GM23338 (cell line): ENCODE measurements around the gene KRT6A. TPM values are rescaled to one million over a fixed set of nuclear protein-coding genes. Genes with fewer than 3 reads are reported as not detected.

ENCODE experiments used
- ATAC-seq: fragments of 200-7000 bp; cut with Tn5 transposase; 3 replicates; pipeline ENCODE4 v1.9.1; 2020
- DNase-seq: peaks from one replicate; pipeline ENCODE4 v3.0.0-alpha.2; 2015; ENCODE audit warnings: low spot score
- H2AFZ ChIP-seq: fragments of 200-600 bp; sonication (generic); 2 replicates; pipeline ENCODE4 v1.8.0; 2016; ENCODE audit warnings: antibody characterized with exemption, mild to moderate bottlenecking, moderate library complexity
- H3F3A ChIP-seq: fragments of 200-600 bp; sonication (generic); replicated peaks from 2 replicates; pipeline ENCODE4 v1.8.0; 2017; ENCODE audit warnings: antibody characterized with exemption, mixed run types, low read depth
- H3K27ac ChIP-seq: fragments of 200-600 bp; sonication (generic); 2 replicates; pipeline ENCODE4 v1.6.1; 2016; ENCODE audit warnings: low read depth
- H3K27me3 ChIP-seq: fragments of 200-600 bp; sonication (generic); 2 replicates; pipeline ENCODE4 v1.8.0; 2016; ENCODE audit warnings: mild to moderate bottlenecking, mixed run types, moderate library complexity; ENCODE audit not compliant: insufficient read depth
- H3K36me3 ChIP-seq: fragments of 200-600 bp; sonication (generic); 2 replicates; pipeline ENCODE4 v1.8.0; 2016; ENCODE audit warnings: mild to moderate bottlenecking; ENCODE audit not compliant: insufficient read depth
- H3K4me1 ChIP-seq: fragments of 200-600 bp; sonication (generic); 2 replicates; pipeline ENCODE4 v1.8.0; 2016; ENCODE audit warnings: mild to moderate bottlenecking, moderate library complexity; ENCODE audit not compliant: insufficient read depth
- H3K4me2 ChIP-seq: fragments of 200-600 bp; sonication (generic); 2 replicates; pipeline ENCODE4 v1.7.1; 2017; ENCODE audit warnings: mixed run types
- H3K4me3 ChIP-seq: fragments of 200-600 bp; sonication (generic); 2 replicates; pipeline ENCODE4 v1.6.1; 2016; ENCODE audit warnings: mixed run types
- H3K79me2 ChIP-seq: fragments of 200-600 bp; sonication (generic); replicated peaks from 2 replicates; pipeline ENCODE4 v1.8.0; 2017; ENCODE audit warnings: mild to moderate bottlenecking; ENCODE audit not compliant: insufficient read depth
- H3K9me2 ChIP-seq: fragments of 200-600 bp; sonication (generic); 2 replicates; pipeline ENCODE4 v1.8.0; 2017; ENCODE audit not compliant: insufficient read depth
- H4K20me1 ChIP-seq: fragments of 200-600 bp; sonication (generic); replicated peaks from 2 replicates; pipeline ENCODE4 v1.8.0; 2017; ENCODE audit warnings: mild to moderate bottlenecking; ENCODE audit not compliant: insufficient read depth
- H3K27ac Mint-ChIP-seq: 2 replicates; pipeline ENCODE4 v1.8.0; 2020; ENCODE audit warnings: inconsistent platforms, mild to moderate bottlenecking, moderate library complexity, mixed read lengths
- H3K27me3 Mint-ChIP-seq: 3 replicates; pipeline ENCODE4 v1.8.0; 2022; ENCODE audit warnings: low read depth, mild to moderate bottlenecking, moderate library complexity, mixed read lengths, inconsistent platforms; ENCODE audit not compliant: insufficient read depth, poor library complexity
- H3K36me3 Mint-ChIP-seq: 3 replicates; pipeline ENCODE4 v1.8.0; 2021; ENCODE audit warnings: low read depth, mild to moderate bottlenecking, inconsistent platforms, moderate library complexity, mixed read lengths
- H3K4me1 Mint-ChIP-seq: 3 replicates; pipeline ENCODE4 v1.8.0; 2020; ENCODE audit warnings: mild to moderate bottlenecking, inconsistent platforms, mixed read lengths
- H3K4me3 Mint-ChIP-seq: 3 replicates; pipeline ENCODE4 v1.8.0; 2021; ENCODE audit warnings: moderate library complexity, mild to moderate bottlenecking, inconsistent platforms, mixed read lengths
- H3K9me3 Mint-ChIP-seq: 3 replicates; pipeline ENCODE4 v1.8.0; 2020; ENCODE audit warnings: moderate library complexity, mild to moderate bottlenecking, inconsistent platforms, mixed read lengths
- CREB1 ChIP-seq: fragments of 250-450 bp; sonication (Bioruptor Pico); IDR thresholded peaks from 2 replicates; pipeline ENCODE4 v1.5.0; 2020; ENCODE audit warnings: low read depth, mild to moderate bottlenecking, moderate library complexity
- ETS1 ChIP-seq: IDR thresholded peaks from 2 replicates; pipeline ENCODE4 v1.6.1; 2016; ENCODE audit warnings: antibody characterized with exemption
- EZH2 ChIP-seq: fragments of 200-600 bp; sonication (generic); IDR thresholded peaks from one replicate; pipeline ENCODE4 v1.8.0; 2017; ENCODE audit warnings: antibody characterized with exemption, mild to moderate bottlenecking, low read depth; ENCODE audit not compliant: unreplicated experiment
- EZH2phosphoT487 ChIP-seq: fragments of 200-600 bp; sonication (generic); IDR thresholded peaks from one replicate; pipeline ENCODE4 v1.8.1; 2018; ENCODE audit warnings: antibody characterized with exemption; ENCODE audit not compliant: unreplicated experiment
- JUNB ChIP-seq: IDR thresholded peaks from one replicate; pipeline ENCODE4 v1.6.1; 2016; ENCODE audit warnings: antibody characterized with exemption; ENCODE audit not compliant: unreplicated experiment
- NANOG ChIP-seq: IDR thresholded peaks from 2 replicates; pipeline ENCODE4 v1.6.1; 2016; ENCODE audit warnings: antibody characterized with exemption, borderline replicate concordance
- POLR2AphosphoS5 ChIP-seq: IDR thresholded peaks from 2 replicates; pipeline ENCODE4 v1.6.1; 2016; ENCODE audit warnings: antibody characterized with exemption, low read depth
- REST ChIP-seq: IDR thresholded peaks from one replicate; pipeline ENCODE4 v1.6.1; 2018; ENCODE audit warnings: antibody characterized with exemption; ENCODE audit not compliant: unreplicated experiment
- STAT1 ChIP-seq: IDR thresholded peaks from one replicate; pipeline ENCODE4 v1.6.1; 2016; ENCODE audit warnings: antibody characterized with exemption; ENCODE audit not compliant: unreplicated experiment
- ZNF114 ChIP-seq: fragments of 250-450 bp; sonication (Bioruptor Pico); IDR thresholded peaks from 2 replicates; pipeline ENCODE4 v1.5.0; 2020; ENCODE audit warnings: mild to moderate bottlenecking, moderate library complexity
- ZNF331 ChIP-seq: fragments of 250-450 bp; sonication (Bioruptor Pico); IDR thresholded peaks from 2 replicates; pipeline ENCODE4 v1.5.0; 2020; ENCODE audit warnings: low read depth, mild to moderate bottlenecking, moderate library complexity
- ZNF462 ChIP-seq: fragments of 250-450 bp; sonication (Bioruptor Pico); IDR thresholded peaks from 2 replicates; pipeline ENCODE4 v1.5.0; 2020; ENCODE audit warnings: mild to moderate bottlenecking, moderate library complexity
- polyA plus RNA-seq: library from polyadenylated mRNA; unstranded; fragments of >200 nt; fragmentation: Nextera tagmentation; extraction: Ambion mirVana; gene quantifications from 2 replicates; pipeline ENCODE4 v1.2.1, GENCODE V29; 2016
- total RNA-seq: library from RNA; depleted of rRNA; stranded (reverse); fragments of >200 nt; shearing (Covaris generic); gene quantifications from 2 replicates; pipeline ENCODE4 v1.2.3, GENCODE V29; 2014
- TF ChIP-seq, protein P1 (sequence below), 2 experiments: fragments of 200-600 bp in 1 of 2; sonication (generic) in 1 of 2; conservative IDR thresholded peaks; 2 replicates each; pipeline versions ENCODE4 v1.5.1 to v1.6.1; 2016 to 2017; ENCODE audit warnings: antibody characterized with exemption in 2 of 2, low read depth in 2 of 2, mild to moderate bottlenecking in 2 of 2, moderate library complexity in 1 of 2

The KRT6A gene
- total and polyA plus RNA-seq, 2 experiments from 2014 or later, result not detected

GRCh38 chr12:52499806-52500560, 6.9 kb upstream of the KRT6A start:
- no peak overlapping the region for H3K4me2 ChIP-seq

More at GRCh38 chr12:52499806-52500560, 6.9 kb upstream of the KRT6A start:
- ATAC-seq (no peak), DNase-seq (no peak)
- H3K9me3 Mint-ChIP-seq, result no peaks in the 10 kb centered on the region
- Histone ChIP-seq H3K9me2 (peaks cover 4% of the 10 kb centered on the region; the same call in 1 of the 2 replicates), H4K20me1 (no peaks in the 10 kb centered on the region), H3K4me1 (peaks cover 19% of the 10 kb centered on the region), H3K36me3 (no peaks in the 10 kb centered on the region), H3K27me3 (no peaks in the 10 kb centered on the region), H2AFZ (no peak overlapping the region), H3K4me3 (no peak overlapping the region), H3F3A (no peaks in the 10 kb centered on the region), H3K79me2 (no peaks in the 10 kb centered on the region), H3K27ac (no peak overlapping the region)
- TF ChIP-seq REST, result no peak
- TF ChIP-seq EZH2, result no peak
- TF ChIP-seq NANOG, result no peak
- TF ChIP-seq ZNF331 (CRISPR knock-in tag), result no peak
- no peak for TF ChIP-seq ZNF462 (CRISPR knock-in tag)
- TF ChIP-seq ETS1, result no peak
- no peak for TF ChIP-seq JUNB
- TF ChIP-seq POLR2AphosphoS5, result no peak
- TF ChIP-seq STAT1, result no peak
- no peak for TF ChIP-seq CREB1 (CRISPR knock-in tag)
- TF ChIP-seq EZH2phosphoT487, result no peak
- TF ChIP-seq, protein P1, sequence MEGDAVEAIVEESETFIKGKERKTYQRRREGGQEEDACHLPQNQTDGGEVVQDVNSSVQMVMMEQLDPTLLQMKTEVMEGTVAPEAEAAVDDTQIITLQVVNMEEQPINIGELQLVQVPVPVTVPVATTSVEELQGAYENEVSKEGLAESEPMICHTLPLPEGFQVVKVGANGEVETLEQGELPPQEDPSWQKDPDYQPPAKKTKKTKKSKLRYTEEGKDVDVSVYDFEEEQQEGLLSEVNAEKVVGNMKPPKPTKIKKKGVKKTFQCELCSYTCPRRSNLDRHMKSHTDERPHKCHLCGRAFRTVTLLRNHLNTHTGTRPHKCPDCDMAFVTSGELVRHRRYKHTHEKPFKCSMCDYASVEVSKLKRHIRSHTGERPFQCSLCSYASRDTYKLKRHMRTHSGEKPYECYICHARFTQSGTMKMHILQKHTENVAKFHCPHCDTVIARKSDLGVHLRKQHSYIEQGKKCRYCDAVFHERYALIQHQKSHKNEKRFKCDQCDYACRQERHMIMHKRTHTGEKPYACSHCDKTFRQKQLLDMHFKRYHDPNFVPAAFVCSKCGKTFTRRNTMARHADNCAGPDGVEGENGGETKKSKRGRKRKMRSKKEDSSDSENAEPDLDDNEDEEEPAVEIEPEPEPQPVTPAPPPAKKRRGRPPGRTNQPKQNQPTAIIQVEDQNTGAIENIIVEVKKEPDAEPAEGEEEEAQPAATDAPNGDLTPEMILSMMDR (conservative IDR thresholded peaks at IDR 0.05; ENCODE audit: low read depth in 2 of 2), result no peak
- no peak for TF ChIP-seq ZNF114 (CRISPR knock-in tag)
- peaks cover 15% of the 10 kb centered on the region for H3K27me3 Mint-ChIP-seq
- no peak overlapping the region for H3K27ac Mint-ChIP-seq
- H3K36me3 Mint-ChIP-seq, result no peaks in the 10 kb centered on the region
- H3K4me1 Mint-ChIP-seq, result peaks cover 23% of the 10 kb centered on the region
- H3K4me3 Mint-ChIP-seq, result no peak overlapping the region
